ENCODE measurements around the gene C1orf198.

DNA sequence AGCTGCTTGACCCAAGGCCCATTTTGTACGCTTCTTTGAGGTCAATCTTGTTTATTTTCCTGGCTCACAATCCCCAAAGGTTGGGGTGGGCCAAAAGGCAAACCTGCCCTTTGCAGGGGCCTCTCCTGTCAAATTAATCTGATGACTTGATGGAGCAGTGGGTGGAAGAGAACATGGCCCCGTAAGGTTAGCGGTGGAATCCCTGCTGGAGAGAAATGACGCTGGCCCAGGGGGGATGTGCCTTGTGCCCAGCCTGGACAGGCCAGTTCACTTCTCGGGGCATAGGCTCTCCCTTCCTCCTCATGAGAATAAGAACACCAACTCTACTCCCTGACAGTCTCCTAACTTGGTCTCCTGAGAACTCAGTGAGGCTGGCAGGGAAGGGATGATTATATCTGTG, 40.5 kb downstream of the C1orf198 start:
- TF ChIP-seq, protein P1, sequence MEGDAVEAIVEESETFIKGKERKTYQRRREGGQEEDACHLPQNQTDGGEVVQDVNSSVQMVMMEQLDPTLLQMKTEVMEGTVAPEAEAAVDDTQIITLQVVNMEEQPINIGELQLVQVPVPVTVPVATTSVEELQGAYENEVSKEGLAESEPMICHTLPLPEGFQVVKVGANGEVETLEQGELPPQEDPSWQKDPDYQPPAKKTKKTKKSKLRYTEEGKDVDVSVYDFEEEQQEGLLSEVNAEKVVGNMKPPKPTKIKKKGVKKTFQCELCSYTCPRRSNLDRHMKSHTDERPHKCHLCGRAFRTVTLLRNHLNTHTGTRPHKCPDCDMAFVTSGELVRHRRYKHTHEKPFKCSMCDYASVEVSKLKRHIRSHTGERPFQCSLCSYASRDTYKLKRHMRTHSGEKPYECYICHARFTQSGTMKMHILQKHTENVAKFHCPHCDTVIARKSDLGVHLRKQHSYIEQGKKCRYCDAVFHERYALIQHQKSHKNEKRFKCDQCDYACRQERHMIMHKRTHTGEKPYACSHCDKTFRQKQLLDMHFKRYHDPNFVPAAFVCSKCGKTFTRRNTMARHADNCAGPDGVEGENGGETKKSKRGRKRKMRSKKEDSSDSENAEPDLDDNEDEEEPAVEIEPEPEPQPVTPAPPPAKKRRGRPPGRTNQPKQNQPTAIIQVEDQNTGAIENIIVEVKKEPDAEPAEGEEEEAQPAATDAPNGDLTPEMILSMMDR (IDR thresholded peaks at IDR 0.05), result no peak
- TF ChIP-seq POLR2A (IDR thresholded peaks at IDR 0.05; ENCODE audit: low read depth) (no peak), EP300 (IDR thresholded peaks at IDR 0.05) (no peak), POLR2AphosphoS5 (IDR thresholded peaks at IDR 0.05) (no peak)
